Activated CD8-positive, alpha-beta memory T cell treated with anti-CD3 and anti-CD28 coated beads, Interleukin-2, amount 10 ng/mL, durations not matched to agents 7 days and 5 days (primary cell): ENCODE data around the gene DMTF1. TPM values are rescaled to one million over a fixed set of nuclear protein-coding genes. Genes with fewer than 3 reads are reported as not detected.
"Not testable (repeated sequence)": the region's sequence is repeated elsewhere in the genome, so short reads cannot be mapped to it uniquely, and the experiment has no call there.

Experiments used
- ATAC-seq: fragments of 150-1000 bp; cut with Tn5 transposase; one replicate; pipeline ENCODE4 v1.10.0; 2021; ENCODE audit warnings: moderate library complexity
- CTCF ChIA-PET: fragments of 350-600 bp; sonication (Branson Sonifier 250); formaldehyde crosslinking; loops from one replicate; lab custom pipeline; 2021; ENCODE audit warnings: antibody characterized with exemption; lab: Charles Lee
- DNase-seq: peaks from one replicate; pipeline ENCODE4 v3.0.0-alpha.2; 2020
- H3K27ac Mint-ChIP-seq: one replicate; pipeline ENCODE4 v1.8.0; 2021; ENCODE audit warnings: mild to moderate bottlenecking, mixed read lengths
- H3K27me3 Mint-ChIP-seq: one replicate; pipeline ENCODE4 v1.8.0; 2021; ENCODE audit warnings: mixed read lengths
- H3K36me3 Mint-ChIP-seq: one replicate; pipeline ENCODE4 v1.8.0; 2021; ENCODE audit warnings: mild to moderate bottlenecking, mixed read lengths
- H3K4me1 Mint-ChIP-seq: one replicate; pipeline ENCODE4 v1.8.0; 2021; ENCODE audit warnings: mixed read lengths
- H3K4me3 Mint-ChIP-seq: one replicate; pipeline ENCODE4 v1.8.0; 2021; ENCODE audit warnings: mild to moderate bottlenecking, moderate library complexity, mixed read lengths
- H3K9me3 Mint-ChIP-seq: one replicate; pipeline ENCODE4 v1.8.0; 2022; ENCODE audit warnings: low read depth, mixed read lengths
- total RNA-seq, 2 experiments: library from RNA; stranded (reverse); gene quantifications; one replicate each; pipeline ENCODE4 v1.2.3, GENCODE V29; 2021

Gene DMTF1, protein sequence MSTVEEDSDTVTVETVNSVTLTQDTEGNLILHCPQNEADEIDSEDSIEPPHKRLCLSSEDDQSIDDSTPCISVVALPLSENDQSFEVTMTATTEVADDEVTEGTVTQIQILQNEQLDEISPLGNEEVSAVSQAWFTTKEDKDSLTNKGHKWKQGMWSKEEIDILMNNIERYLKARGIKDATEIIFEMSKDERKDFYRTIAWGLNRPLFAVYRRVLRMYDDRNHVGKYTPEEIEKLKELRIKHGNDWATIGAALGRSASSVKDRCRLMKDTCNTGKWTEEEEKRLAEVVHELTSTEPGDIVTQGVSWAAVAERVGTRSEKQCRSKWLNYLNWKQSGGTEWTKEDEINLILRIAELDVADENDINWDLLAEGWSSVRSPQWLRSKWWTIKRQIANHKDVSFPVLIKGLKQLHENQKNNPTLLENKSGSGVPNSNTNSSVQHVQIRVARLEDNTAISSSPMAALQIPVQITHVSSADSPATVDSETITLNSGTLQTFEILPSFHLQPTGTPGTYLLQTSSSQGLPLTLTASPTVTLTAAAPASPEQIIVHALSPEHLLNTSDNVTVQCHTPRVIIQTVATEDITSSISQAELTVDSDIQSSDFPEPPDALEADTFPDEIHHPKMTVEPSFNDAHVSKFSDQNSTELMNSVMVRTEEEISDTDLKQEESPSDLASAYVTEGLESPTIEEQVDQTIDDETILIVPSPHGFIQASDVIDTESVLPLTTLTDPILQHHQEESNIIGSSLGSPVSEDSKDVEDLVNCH
- 100 to 1,000 TPM; 104 to 121 TPM for total RNA-seq

DNA sequence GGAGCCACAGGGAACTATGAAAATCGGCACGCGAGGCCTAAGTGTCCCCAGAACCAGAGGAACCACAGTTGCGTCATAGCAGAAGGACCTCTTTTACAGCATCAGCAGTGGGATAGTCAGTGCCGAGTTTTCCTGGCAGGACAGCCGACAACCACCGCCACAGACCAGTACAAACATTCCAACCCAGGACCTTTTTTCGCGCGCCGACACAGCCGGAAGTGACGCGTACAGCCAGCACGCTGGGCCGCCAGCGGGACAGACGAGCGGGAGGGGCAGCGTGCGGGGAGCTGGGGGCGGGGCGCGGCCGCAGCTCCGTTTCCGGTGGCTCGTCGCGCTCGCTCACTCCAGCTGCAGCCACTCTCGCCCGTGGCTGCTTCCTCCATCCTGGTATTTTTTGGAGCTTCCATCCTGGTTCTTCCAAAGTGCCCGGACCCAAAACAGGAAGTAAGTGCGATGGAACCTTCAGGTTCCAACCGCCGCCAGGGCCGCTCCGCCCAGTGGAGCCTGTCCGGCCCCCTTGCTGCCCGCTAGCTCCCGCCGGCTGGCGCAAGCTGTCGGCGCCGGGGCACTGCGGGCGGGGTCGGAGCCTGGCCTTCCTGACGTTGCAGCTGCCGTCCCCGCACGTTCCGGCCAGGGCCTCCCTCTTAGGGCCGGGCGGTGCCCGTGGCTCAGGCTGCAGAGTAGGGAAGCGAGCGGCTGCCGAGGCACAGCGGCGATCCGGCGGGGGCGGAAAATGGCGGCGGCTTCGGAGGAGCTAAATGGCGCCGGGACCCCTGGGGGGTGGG, at the start of gene DMTF1:
Gene DMTF1, plus strand, starts transcription at position 342 of the 785 bp plus-strand sequence. CDS start 12,489 bp downstream, outside the sequence.
- CTCF ChIA-PET, result interaction anchor here (0.7 to 5.0 kb wide), 12 partner anchors 9 to 225 kb away, joined by 3 to 42 read pairs (median 4); partner anchors contain the start of genes CROT and TMEM243
- Mint-ChIP-seq H3K27me3 (no peaks in the 10 kb centered on the region), H3K4me3 (peak within 1 kb of the TSS; percentile 90), H3K36me3 (peaks cover 26% of the 10 kb centered on the region), H3K4me1 (peaks cover 37% of the 10 kb centered on the region), H3K9me3 (no peaks in the 10 kb centered on the region), H3K27ac (peak within 1 kb of the TSS; percentile 97)
- DNase-seq (peak; percentile 92), ATAC-seq (peak; percentile 84)

DNA sequence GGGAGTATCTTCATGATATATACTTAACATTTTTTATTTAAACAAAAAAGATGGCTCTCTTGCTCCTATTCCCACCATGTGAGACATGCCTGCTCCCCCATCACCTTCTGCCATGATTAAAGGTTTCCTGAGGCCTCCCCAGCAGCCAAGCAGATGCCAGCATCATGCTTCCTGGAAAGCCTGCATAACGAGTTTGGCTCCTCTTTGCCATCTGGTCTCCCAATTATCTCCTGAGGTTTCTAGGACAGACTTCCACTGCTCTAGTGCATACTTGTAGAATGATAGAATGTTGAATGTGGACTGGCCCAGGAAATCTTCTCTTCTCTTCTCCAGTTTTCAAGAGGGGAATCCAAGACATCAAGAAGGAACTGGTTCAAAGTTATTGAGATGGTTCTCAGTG, 46.9 kb upstream of the DMTF1 start:
- CTCF ChIA-PET, result no interaction called here
- peaks cover 34% of the 10 kb centered on the region for H3K27me3 Mint-ChIP-seq
- H3K4me1 Mint-ChIP-seq, result no peaks in the 10 kb centered on the region
- DNase-seq (no peak), ATAC-seq (no peak)
- no peaks in the 10 kb centered on the region for H3K9me3 Mint-ChIP-seq
- no peaks in the 10 kb centered on the region for H3K36me3 Mint-ChIP-seq
- no peak overlapping the region for H3K27ac Mint-ChIP-seq
- no peak overlapping the region for H3K4me3 Mint-ChIP-seq

DNA sequence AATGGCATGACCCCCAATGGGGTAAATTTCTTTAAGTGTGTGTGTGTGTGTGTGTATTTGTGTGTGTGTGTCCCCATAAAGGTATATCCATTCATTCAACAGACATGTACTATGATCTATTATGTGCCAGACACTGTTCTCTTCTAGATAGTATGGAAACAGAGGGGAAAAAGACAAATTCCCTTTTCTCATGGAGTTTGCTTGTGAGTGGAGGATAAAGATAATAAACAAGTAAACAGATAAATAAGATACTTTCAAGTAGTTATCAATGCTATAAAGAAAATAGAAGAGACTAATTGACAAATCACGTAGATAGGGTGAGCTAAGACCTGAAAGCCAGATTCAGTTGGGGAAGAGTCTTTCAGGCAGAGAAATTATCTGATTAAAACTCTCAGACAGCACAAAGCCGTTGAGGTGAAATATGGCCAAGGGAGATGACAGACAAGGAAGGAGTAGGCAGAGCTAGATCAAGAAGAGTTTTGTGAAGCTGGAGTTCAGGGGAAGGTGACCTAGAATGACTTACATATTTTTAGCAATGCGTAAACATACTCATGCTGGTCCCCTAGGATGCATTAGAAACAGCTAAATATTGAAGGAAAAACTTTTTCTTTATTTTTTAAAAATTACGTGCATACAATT, 45.2 kb upstream of the DMTF1 start:
- Mint-ChIP-seq H3K27me3 (peaks cover 25% of the 10 kb centered on the region), H3K9me3 (no peaks in the 10 kb centered on the region), H3K4me3 (no peak overlapping the region), H3K36me3 (no peaks in the 10 kb centered on the region), H3K4me1 (no peaks in the 10 kb centered on the region), H3K27ac (no peak overlapping the region)
- DNase-seq, result no peak
- CTCF ChIA-PET, result no interaction called here
- ATAC-seq, result no peak

DNA sequence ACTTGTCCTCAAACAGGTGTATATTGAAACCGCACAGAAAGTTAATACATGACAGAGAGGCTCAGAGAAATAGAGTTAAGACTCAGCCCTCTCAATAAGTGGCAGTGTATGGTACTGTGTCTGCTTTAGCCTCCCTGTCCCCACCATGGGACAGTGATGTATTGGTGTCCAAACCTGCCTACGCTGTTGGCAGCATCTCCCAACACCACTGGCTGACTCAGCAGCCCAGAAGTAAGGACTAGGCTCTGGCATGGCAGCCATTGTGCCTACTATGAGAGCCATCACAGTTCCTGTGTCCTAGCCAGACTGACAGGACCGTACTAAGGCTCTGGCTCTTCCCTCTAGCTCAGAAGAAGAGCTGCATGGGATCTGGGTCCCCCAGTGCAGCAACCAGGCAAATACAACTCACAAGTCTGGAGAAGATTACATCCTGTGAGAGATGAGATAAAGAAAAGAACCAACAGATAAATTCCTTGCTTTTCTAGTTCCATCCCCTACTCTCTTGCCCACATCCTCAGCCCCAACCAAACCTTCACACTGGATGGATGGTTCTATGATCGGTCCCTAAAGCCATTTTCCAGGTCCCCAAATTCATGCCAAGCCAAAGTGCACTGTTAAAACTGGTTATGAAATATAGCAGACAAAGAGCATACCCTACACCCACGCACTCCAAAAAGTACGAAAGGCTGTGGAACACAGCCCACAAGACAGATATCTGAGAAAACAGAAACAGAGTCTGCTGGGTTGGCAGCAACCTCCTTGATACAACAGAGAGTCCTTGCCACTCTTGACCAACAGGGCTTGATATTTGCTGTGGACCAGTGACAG, 44.1 kb upstream of the DMTF1 start:
- H3K9me3 Mint-ChIP-seq, result no peaks in the 10 kb centered on the region
- H3K27me3 Mint-ChIP-seq, result peaks cover 25% of the 10 kb centered on the region
- ATAC-seq (no peak), DNase-seq (no peak)
- H3K36me3 Mint-ChIP-seq, result no peaks in the 10 kb centered on the region
- H3K4me3 Mint-ChIP-seq, result no peak overlapping the region
- H3K27ac Mint-ChIP-seq, result no peak overlapping the region
- CTCF ChIA-PET, result no interaction called here
- H3K4me1 Mint-ChIP-seq, result no peaks in the 10 kb centered on the region

DNA sequence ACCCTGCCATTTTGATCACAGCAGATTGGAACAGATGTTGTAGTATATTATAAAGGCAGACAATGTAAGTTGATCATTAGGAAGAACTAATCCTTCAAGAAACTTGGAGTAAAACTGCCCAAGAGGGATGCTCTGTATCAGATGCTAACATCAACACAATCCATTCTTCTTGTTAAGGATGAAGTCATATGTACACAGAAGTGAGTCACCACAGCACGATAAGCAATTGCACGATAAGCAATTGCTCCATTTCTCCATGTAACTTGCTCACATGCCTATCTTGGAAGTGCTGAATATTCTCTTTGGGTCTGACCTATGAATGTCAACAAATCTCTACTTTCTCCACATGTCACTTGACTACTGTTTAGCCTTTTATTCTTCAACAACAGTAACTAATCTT, 41.5 kb upstream of the DMTF1 start:
- H3K9me3 Mint-ChIP-seq, result no peaks in the 10 kb centered on the region
- no peaks in the 10 kb centered on the region for H3K36me3 Mint-ChIP-seq
- CTCF ChIA-PET, result no interaction called here
- no peak for ATAC-seq
- no peak for DNase-seq
- peaks cover 13% of the 10 kb centered on the region for H3K27me3 Mint-ChIP-seq
- H3K27ac Mint-ChIP-seq, result no peak overlapping the region
- no peaks in the 10 kb centered on the region for H3K4me1 Mint-ChIP-seq
- no peak overlapping the region for H3K4me3 Mint-ChIP-seq

DNA sequence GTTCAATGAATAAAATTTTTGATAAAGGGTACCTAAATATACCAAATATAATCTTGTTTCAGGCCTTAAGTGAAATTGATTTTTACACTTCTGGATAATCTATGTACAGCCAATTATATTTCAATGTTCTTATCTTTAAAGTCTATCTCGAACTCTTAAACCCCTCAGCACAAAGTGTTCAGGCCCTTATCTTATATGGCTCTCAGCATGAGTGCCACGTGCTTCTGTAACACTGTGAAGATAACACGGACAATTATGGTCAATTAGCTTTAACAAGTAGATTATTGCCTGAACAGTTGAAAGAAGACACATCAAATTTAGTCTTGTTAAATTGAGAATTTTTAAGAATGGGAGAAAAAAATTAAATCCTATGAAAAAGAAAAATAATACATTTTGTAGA, 40.4 kb upstream of the DMTF1 start:
- Mint-ChIP-seq H3K27ac (no peak overlapping the region), H3K4me1 (peaks cover 2% of the 10 kb centered on the region), H3K9me3 (no peaks in the 10 kb centered on the region), H3K4me3 (no peak overlapping the region), H3K36me3 (no peaks in the 10 kb centered on the region), H3K27me3 (peaks cover 10% of the 10 kb centered on the region)
- no peak for DNase-seq
- CTCF ChIA-PET, result no interaction called here
- ATAC-seq, result no peak

DNA sequence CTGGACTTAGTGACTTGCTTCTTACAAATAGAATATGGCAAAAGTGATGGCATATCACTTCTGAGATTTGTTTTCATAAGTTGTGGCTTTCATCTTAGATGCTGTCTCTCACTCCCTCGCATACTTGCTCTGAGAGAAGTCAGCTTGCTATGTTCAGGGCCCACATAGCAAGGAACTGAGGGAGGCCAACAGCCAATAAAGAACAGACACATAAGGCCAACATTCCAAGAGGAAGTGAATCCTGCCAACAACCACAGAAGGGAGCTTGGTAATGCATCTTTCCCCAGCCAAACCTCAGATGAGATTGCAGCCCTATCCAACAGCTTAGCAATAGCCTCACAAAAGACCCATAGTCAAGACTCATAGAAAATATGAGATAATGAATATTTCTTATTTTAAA, 39.2 kb upstream of the DMTF1 start:
- DNase-seq (no peak), ATAC-seq (no peak)
- Mint-ChIP-seq H3K27me3 (peaks cover 2% of the 10 kb centered on the region), H3K4me1 (peaks cover 2% of the 10 kb centered on the region), H3K27ac (no peak overlapping the region), H3K9me3 (no peaks in the 10 kb centered on the region), H3K36me3 (no peaks in the 10 kb centered on the region), H3K4me3 (no peak overlapping the region)
- CTCF ChIA-PET, result no interaction called here

DNA sequence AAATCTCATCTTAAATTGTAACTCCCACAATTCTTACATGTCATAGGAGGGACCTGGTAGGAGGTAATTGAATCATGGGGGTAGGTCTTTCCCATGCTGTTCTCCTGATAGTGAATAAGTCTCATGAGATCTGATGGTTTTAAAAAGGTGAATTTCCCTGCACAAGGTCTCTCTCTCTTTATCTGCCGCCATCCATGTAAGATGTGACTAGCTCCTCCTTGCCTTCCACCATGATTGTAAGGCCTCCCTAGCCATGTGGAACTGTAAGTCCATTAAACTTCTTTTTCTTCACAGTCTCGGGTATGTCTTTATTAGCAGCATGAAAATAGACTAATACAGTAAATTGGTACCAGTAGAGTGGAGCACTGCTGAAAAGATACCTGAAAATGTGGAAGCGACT, 38.3 kb upstream of the DMTF1 start:
- H3K4me1 Mint-ChIP-seq, H3K36me3 Mint-ChIP-seq, H3K9me3 Mint-ChIP-seq, H3K27ac Mint-ChIP-seq, H3K4me3 Mint-ChIP-seq, CTCF ChIA-PET, ATAC-seq, DNase-seq, H3K27me3 Mint-ChIP-seq: not testable (repeated sequence)

DNA sequence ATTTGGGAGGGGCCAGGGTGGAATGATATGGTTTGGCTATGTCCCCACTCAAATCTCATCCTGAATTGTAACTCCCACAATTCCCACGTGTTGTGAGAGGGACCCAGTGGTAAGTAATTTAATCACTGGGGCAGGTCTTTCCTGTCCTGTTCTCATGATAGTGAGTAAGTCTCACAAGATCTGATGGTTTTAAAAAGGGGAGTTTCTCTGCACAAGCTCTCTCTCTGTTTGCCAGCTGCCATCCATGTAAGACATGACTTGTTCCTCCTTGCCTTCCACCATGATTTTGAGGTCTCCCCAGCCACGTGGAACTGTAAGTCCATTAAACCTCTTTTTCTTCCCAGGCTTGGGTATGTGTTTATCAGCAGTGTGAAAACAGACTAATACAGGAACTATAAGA, 36.5 kb upstream of the DMTF1 start:
- H3K9me3 Mint-ChIP-seq, H3K4me1 Mint-ChIP-seq, H3K27ac Mint-ChIP-seq, CTCF ChIA-PET, H3K4me3 Mint-ChIP-seq, DNase-seq, ATAC-seq, H3K36me3 Mint-ChIP-seq, H3K27me3 Mint-ChIP-seq: not testable (repeated sequence)

DNA sequence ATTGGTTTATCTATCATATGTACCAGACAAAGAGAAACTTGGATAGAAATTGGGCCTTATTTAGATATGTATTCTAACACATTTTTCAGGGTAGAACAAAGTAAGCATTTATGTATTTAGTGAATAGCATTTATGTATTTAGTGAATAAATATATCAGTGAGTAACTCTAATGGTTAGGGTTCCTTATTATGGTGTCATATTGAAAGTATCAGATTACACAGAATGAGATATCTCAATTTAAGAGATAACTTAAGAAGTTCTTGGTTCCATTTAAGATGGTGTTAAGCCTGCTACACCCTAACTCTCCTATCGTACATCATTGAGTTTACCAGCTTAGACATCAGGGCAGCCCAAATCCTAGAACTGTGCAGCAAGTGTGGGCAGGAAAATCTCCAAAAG, 35.9 kb upstream of the DMTF1 start:
- H3K9me3 Mint-ChIP-seq, result no peaks in the 10 kb centered on the region
- no peak overlapping the region for H3K4me3 Mint-ChIP-seq
- no peaks in the 10 kb centered on the region for H3K36me3 Mint-ChIP-seq
- H3K4me1 Mint-ChIP-seq, result peaks cover 2% of the 10 kb centered on the region
- ATAC-seq (no peak), DNase-seq (no peak)
- CTCF ChIA-PET, result no interaction called here
- H3K27ac Mint-ChIP-seq, result no peak overlapping the region
- no peaks in the 10 kb centered on the region for H3K27me3 Mint-ChIP-seq

DNA sequence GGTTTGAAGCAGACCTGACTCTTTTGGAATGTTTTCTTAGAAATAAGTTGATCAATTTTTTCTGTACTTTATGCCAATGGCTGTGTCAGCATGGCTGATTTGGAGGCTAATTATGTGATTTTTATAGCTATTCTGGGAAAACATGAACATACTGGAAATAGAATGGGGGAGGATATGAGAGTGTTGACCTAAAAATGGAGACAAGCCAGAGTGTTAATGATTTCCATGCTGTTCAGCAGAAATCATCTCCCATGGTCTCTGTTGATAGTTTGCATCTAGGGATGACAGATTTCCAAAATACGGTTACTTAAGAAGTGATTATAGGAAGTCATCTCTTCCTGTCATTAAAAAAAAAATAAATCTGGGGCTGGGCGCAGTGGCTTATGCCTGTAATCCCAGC, 32.7 kb upstream of the DMTF1 start:
- CTCF ChIA-PET, result no interaction called here
- Mint-ChIP-seq H3K36me3 (no peaks in the 10 kb centered on the region), H3K4me3 (no peak overlapping the region), H3K27me3 (no peaks in the 10 kb centered on the region), H3K4me1 (peaks cover 2% of the 10 kb centered on the region), H3K27ac (no peak overlapping the region), H3K9me3 (no peaks in the 10 kb centered on the region)
- no peak for DNase-seq
- ATAC-seq, result no peak

DNA sequence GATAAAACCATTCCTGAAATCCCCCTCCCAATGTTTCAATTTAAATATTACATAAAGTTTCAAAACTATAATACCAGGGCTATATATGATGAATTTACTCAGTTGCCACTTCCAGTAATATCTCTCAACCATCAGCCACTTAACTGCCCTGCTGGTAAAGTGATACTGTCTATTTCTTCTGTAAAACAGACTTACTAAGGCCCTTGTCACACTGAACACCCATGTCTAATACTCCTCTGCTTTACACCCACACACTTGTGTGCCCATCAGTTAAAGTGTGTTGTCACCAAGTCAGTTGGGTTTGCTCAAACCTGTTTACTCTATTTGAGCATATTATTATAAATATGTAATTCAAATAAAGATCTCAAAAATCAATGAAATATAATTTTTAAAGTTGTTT, 29.1 kb upstream of the DMTF1 start:
- no peak overlapping the region for H3K27ac Mint-ChIP-seq
- H3K4me3 Mint-ChIP-seq, result no peak overlapping the region
- no peaks in the 10 kb centered on the region for H3K4me1 Mint-ChIP-seq
- no peaks in the 10 kb centered on the region for H3K9me3 Mint-ChIP-seq
- CTCF ChIA-PET, result no interaction called here
- no peak for ATAC-seq
- no peak for DNase-seq
- no peaks in the 10 kb centered on the region for H3K36me3 Mint-ChIP-seq
- H3K27me3 Mint-ChIP-seq, result peaks cover 4% of the 10 kb centered on the region
